ENCODE measurements around the gene PTH2. TPM values are rescaled to one million over a fixed set of nuclear protein-coding genes. Genes with fewer than 3 reads are reported as not detected.

The PTH2 gene
- total RNA-seq, 1 experiment from 2014 or later: not detected

DNA sequence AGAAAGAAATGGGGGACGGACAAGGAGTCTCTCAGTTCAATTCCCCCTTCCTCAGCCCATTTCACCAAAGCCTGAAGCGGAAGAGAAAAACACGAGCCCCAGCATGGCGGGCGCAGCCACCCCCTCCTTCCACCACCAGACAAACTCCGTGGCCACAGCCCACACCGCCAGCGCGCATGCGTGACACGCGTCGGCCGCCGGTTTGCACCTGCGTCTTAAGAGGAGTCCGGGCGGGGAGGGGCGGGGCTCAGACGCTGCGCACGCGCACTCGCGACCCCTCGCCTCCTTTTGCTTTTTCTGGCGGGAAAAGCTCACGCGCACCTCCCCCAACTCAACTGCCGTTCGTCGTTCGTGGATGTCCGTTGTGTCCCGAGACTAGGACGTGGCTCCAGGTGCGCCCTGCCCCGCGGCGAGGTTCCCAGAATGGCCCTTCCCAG, 35.3 kb downstream of the PTH2 start, which contains the start of gene KASH5:
Gene KASH5 (plus strand): TSS at position 314 of the 437 bp plus-strand sequence. CDS start 2,635 bp downstream, outside the sequence.
- H3K4me2 ChIP-seq: peak within 1 kb of the TSS; percentile 24
- BruUV-seq (replicated peaks): no TSS peak
- POLR2A ChIA-PET (ENCODE audit: unreplicated experiment): interaction anchor here (0.7 kb wide), 2 partner anchors 13 to 1128 kb away, joined by 5 to 6 read pairs; no protein-coding TSS in a partner anchor
- CTCF ChIA-PET: no interaction called here
- DNase-seq: peak; percentile 59 to 71
- H3K27ac ChIP-seq: no peak within 1 kb of the TSS
- H3K9me2 ChIP-seq (ENCODE audit: insufficient read depth): no peaks in the 10 kb centered on the region
- peaks cover 12% of the 10 kb centered on the region; the same call in 1 of the 2 replicates for H3F3A ChIP-seq (ENCODE audit: insufficient read depth, low read depth)
- H3K27me3 ChIP-seq (ENCODE audit: insufficient read depth, low read depth): peaks cover 16% of the 10 kb centered on the region
- TF ChIP-seq CTCF (conservative IDR thresholded peaks at IDR 0.05) (no peak), EZH2 (IDR thresholded peaks at IDR 0.05; ENCODE audit: low read depth) (no peak)
- no peaks in the 10 kb centered on the region for H3K79me2 ChIP-seq (ENCODE audit: low read depth)
- no peaks in the 10 kb centered on the region for H4K20me1 ChIP-seq (ENCODE audit: insufficient read depth)
- H3K36me3 ChIP-seq (ENCODE audit: low read depth): no peaks in the 10 kb centered on the region
- peak within 1 kb of the TSS; percentile 41; the same call in 1 of the 2 replicates for H3K4me3 ChIP-seq
- H3K4me1 ChIP-seq (replicated peaks; ENCODE audit: insufficient read depth): no peaks in the 10 kb centered on the region
- H2AFZ ChIP-seq: peak within 1 kb of the TSS; percentile 65; the same call in 1 of the 2 replicates
- intact Hi-C loops (cut with micrococcal nuclease; ENCODE audit: unreplicated experiment): no loop called here
- peaks cover 3% of the 10 kb centered on the region; the same call in 1 of the 2 replicates for H3K9me3 ChIP-seq (ENCODE audit: insufficient read depth, low read depth)

GRCh38 chr19:49383599-49383998, 39.6 kb downstream of the PTH2 start:
- CTCF ChIA-PET: interaction anchor here (0.6 kb wide), 1 partner anchor 58 kb away, joined by 4 read pairs; no protein-coding TSS in a partner anchor
- intact Hi-C loops (cut with micrococcal nuclease; ENCODE audit: unreplicated experiment): no loop called here
- H3K27ac ChIP-seq: no peak overlapping the region
- peaks cover 7% of the 10 kb centered on the region; the same call in 1 of the 2 replicates for H3K9me3 ChIP-seq (ENCODE audit: insufficient read depth, low read depth)
- H2AFZ ChIP-seq: no peak overlapping the region
- no peaks in the 10 kb centered on the region for H3K4me1 ChIP-seq (replicated peaks; ENCODE audit: insufficient read depth)
- POLR2A ChIA-PET (ENCODE audit: unreplicated experiment): interaction anchor here (0.6 kb wide), 1 partner anchor 59 kb away, joined by 4 read pairs; no protein-coding TSS in a partner anchor
- H4K20me1 ChIP-seq (ENCODE audit: insufficient read depth): no peaks in the 10 kb centered on the region
- no peak for DNase-seq
- H3K4me2 ChIP-seq: no peak overlapping the region
- H3K27me3 ChIP-seq (ENCODE audit: insufficient read depth, low read depth): peaks cover 6% of the 10 kb centered on the region; the same call in 1 of the 2 replicates
- peaks cover 4% of the 10 kb centered on the region; the same call in 1 of the 2 replicates for H3F3A ChIP-seq (ENCODE audit: insufficient read depth, low read depth)
- no TSS peak for BruUV-seq (replicated peaks)
- TF ChIP-seq CTCF (conservative IDR thresholded peaks at IDR 0.05) (no peak), EZH2 (IDR thresholded peaks at IDR 0.05; ENCODE audit: low read depth) (no peak)
- no peak overlapping the region for H3K4me3 ChIP-seq
- no peaks in the 10 kb centered on the region for H3K9me2 ChIP-seq (ENCODE audit: insufficient read depth)
- H3K79me2 ChIP-seq (ENCODE audit: low read depth): no peaks in the 10 kb centered on the region
- H3K36me3 ChIP-seq (ENCODE audit: low read depth): no peaks in the 10 kb centered on the region

GRCh38 chr19:49382639-49383038, 40.6 kb downstream of the PTH2 start:
- H3K4me1 ChIP-seq (replicated peaks; ENCODE audit: insufficient read depth): no peaks in the 10 kb centered on the region
- no peak overlapping the region for H3K27ac ChIP-seq
- peaks cover 7% of the 10 kb centered on the region; the same call in 1 of the 2 replicates for H3K9me3 ChIP-seq (ENCODE audit: insufficient read depth, low read depth)
- no peaks in the 10 kb centered on the region for H3K36me3 ChIP-seq (ENCODE audit: low read depth)
- no peak overlapping the region for H2AFZ ChIP-seq
- peaks cover 6% of the 10 kb centered on the region; the same call in 1 of the 2 replicates for H3K27me3 ChIP-seq (ENCODE audit: insufficient read depth, low read depth)
- H3K79me2 ChIP-seq (ENCODE audit: low read depth): no peaks in the 10 kb centered on the region
- peaks cover 4% of the 10 kb centered on the region; the same call in 1 of the 2 replicates for H3F3A ChIP-seq (ENCODE audit: insufficient read depth, low read depth)
- intact Hi-C loops (cut with micrococcal nuclease; ENCODE audit: unreplicated experiment): no loop called here
- no peak for DNase-seq
- ChIA-PET CTCF (no interaction called here), POLR2A (ENCODE audit: unreplicated experiment) (no interaction called here)
- TF ChIP-seq CTCF (conservative IDR thresholded peaks at IDR 0.05) (no peak), EZH2 (IDR thresholded peaks at IDR 0.05; ENCODE audit: low read depth) (no peak)
- no peak overlapping the region for H3K4me3 ChIP-seq
- no TSS peak for BruUV-seq (replicated peaks)
- H3K4me2 ChIP-seq: no peak overlapping the region
- no peaks in the 10 kb centered on the region for H3K9me2 ChIP-seq (ENCODE audit: insufficient read depth)
- no peaks in the 10 kb centered on the region for H4K20me1 ChIP-seq (ENCODE audit: insufficient read depth)
